Activated CD8-positive, alpha-beta memory T cell treated with anti-CD3 and anti-CD28 coated beads, Interleukin-2, amount 50 U/mL, for 1 hour (primary cell): ENCODE measurements around the gene CALML5.

ENCODE experiments used
- DNase-seq: peaks from one replicate; pipeline ENCODE4 v3.0.0-alpha.2; 2020; ENCODE audit errors: extremely low read depth

The CALML5 gene

GRCh38 chr10:5499493-5500140 is at the start of gene CALML5:
TSS of gene CALML5 (minus strand) at chr10:5499570. CDS start at chr10:5499438, 132 bp downstream.
- no peak for DNase-seq

GRCh38 chr10:5547931-5548660 is 48.7 kb upstream of the CALML5 start:
- no peak for DNase-seq

GRCh38 chr10:5547681-5547930 is 48.2 kb upstream of the CALML5 start:
- DNase-seq, result no peak

DNA sequence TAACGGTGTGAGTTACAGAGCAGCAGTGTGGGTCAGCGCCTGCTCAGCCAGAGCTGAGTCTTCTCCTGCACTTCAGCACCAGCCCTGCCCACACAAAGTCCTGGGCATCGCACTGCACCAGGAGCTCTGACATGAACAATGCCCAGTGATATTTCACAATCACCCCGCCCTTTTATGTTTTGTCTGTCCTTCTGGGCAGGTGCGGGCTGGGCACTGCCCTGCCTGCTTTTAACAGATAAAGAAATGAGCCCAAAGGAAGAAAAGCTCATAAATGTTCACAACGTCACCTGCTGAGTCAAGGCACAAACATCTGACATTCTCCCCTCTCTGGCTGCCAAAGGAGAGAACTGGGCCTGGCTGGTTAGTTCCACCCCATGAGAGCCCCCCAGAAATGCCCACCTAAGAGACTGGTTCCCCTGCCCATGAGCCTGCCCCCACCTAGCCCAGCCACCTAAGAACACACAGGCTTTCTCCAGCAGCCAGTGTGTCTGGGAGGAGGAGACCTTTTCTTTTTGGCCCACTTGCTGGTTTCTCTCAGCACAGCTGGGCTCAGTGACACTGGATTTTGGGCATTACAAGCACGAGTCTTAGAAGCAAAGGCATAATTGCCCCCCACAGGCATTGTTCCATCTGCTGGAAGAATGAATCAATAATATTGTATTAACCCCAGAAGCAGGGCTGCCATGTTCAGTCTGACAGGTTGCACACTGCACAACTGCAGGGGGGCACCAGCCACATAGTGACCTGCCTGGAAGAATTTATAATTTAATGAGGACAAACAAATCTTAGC is 47.7 kb upstream of the CALML5 start:
- no peak for DNase-seq

GRCh38 chr10:5545778-5546710 is 46.7 kb upstream of the CALML5 start:
- DNase-seq, result no peak

GRCh38 chr10:5545426-5545777 is 46.0 kb upstream of the CALML5 start:
- no peak for DNase-seq

- DNase-seq, result no peak
These were observed 45.6 kb upstream of the CALML5 start for GRCh38 chr10:5545011-5545410.

DNA sequence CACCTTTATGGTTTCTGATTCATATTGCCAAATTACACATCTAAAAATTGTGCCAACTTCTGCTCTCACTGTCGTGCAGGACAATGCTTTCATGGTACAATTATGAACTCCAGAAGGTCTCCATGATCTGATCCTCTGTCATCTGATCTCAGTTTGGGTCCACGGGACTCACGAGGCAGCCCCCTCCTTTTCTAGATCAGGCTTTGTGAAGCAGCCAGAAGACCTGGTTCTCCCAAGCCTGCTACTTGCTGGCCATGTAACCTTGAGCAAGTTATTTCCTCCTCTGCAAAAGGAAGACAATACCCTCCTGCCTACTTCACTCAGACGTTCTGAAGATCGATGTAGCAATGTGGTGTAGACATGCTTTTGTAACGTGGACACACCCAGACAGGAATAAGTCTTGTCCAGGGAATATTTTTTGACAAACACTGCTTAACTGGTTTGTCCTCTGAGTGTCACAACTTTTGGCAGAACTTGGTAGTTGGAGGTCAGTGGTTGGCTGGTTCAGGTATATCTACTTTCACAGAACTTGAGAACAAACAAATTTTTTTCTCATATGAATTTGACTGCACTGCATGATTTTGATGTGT is 44.9 kb upstream of the CALML5 start:
- no peak for DNase-seq

GRCh38 chr10:5543623-5544022 is 44.3 kb upstream of the CALML5 start:
- no peak for DNase-seq

DNA sequence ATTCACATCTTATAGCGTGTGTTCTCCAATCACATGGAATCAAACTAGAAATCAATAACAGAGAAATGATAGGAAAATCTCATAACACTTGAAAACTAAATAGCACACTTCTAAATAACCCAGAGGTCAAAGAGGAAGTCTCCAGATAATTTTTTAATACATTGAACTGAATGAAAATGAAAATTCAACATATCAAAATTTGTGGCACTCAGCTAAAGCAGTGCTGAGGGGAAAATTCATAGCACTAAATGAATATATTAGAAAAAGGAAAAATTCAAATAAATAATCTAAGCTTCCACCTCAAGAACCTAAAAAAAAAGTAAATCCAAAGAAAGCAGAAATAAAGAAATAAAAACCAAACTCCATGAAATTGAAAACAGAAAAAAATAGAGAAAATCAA is 42.7 kb upstream of the CALML5 start:
- no peak for DNase-seq

DNA sequence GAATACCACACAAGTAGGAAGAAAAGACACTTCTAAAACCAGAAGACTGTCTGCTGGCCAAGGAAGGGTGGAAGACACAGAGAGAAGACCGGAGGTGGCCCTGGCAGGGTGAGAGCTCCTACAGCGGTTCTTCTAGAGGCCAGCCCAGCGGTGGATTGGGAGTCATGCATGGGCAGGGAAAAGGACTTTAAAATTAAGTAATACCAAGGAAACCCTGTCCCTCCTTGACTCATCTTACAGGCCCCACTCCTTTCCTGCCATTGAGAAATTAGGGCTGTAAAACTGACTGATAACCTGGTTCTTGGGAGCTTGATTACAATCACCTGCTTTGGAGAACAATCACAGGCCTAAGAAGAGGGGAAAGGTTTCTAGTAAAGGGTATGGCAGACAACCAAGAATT is 41.5 kb upstream of the CALML5 start:
- DNase-seq, result no peak

DNA sequence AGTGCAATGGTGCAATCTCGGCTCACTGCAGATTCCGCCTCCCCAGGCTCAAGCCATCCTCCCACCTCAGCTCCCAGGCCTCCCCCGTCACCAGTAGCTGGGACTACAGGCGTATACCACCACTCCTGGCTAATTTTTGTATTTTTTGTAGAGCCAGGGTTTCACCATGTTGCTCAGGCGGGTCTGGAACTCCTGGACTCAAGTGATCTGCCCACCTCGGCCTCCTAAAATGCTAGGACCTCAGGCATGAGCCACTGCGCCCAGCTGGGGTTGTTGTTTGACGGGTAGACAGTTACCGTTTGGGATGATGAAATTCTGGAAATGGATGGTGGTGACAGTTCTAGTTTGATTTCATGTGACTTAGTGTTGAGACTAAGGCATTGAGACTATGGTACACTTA is 40.7 kb upstream of the CALML5 start:
- DNase-seq, result no peak

DNA sequence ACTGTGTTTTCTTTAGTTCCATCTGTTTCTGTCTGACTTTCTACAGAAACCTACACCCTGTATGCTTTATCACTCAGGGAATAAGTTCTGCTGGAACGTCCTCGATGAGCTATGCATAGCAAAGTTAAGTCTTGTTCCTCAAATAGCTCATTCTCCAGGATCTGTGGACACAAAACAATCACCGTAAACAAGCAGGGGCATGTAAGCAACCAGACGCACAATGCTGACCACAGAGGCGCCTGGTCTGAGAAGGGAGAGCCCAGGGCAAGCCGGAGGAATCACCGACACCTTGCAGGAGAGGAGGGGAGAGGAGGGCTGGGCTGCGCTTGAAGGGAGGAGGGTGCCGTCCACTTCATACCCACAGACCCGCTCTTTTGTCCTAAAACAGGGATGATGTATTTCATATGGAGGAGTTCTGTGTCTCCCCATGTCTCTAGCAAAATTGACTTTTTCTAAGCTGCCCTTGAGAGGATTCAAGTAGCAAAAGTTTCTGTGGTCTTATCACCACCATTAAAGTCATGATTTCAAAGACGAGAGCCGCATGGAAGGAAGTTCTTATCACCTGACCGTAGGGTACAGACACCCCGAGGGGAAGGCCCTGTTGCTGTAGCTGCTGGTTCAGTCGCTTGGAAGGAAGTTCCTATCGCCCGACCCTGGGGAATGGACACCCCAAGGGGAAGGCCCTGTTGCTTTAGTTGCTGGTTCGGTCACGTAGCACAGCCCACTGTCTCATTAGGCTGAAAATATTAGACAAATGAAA is 39.7 kb upstream of the CALML5 start:
- DNase-seq, result no peak

GRCh38 chr10:5538446-5538845 is 39.1 kb upstream of the CALML5 start:
- no peak for DNase-seq

DNA sequence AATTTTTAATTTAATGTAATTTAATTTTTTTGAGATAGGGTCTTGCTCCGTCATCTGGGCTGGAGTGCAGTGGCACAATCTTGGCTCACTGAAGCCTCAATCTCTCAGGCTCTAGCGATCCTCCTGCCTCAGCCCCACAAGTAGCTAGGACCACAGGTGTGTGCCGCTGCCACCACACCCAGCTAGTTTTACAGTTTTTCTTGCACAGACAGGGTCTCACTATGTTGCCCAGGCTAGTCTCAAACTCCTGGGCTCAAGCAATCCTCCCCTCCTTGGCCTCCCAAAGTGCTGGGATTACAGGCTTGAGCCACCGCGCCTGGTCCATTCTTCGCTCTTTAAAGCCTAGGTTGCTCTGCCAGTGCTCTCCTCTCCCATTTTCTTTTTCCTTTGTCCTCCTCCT is 38.3 kb upstream of the CALML5 start:
- no peak for DNase-seq

GRCh38 chr10:5536486-5537081 is 37.2 kb upstream of the CALML5 start:
- DNase-seq, result no peak

DNA sequence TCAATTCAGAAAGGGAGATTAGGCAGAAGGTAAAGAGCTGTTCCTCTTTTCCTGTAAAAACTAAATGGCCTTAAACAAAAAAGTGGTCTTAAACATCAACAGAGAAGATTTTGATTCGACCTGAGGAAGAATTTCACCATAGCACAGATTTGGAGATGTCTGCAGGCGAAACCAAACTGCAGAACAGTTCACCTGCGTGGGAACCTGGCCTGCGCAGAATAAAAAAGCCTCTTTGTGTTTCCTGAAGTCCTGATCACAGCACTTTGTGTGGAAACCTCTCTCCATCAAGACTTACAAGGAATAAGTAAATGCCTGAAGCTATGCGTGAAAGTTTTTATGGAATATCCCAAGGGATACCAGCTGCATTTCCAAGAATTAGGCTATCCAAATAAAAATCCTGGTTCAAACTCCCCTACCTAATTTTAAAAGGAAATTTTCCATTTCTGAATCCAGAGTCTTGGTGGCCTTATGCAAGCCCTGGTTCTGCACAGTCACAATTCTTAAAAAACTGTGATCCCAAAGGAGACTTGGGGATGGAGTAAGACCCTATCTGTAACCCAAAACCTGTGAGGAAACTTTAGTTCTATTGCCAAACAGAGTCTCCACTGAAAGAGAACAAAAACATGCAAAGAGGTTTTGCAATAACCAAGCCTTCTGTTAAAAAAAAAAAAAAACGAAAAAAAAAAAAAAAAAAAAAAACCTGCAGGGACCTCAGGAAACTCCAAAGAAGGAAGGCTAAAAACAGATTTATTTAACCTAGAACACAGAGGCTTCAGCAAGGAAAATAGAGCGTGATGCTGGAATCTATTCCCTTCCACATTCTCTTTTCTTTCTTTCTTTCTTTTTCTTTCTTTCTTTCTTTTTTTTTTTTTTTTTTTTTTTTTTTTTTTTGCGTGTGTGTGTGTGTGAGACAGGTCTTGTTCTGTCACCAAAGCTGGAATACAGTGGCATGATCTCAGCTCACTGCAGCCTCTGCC is 35.8 kb upstream of the CALML5 start:
- no peak for DNase-seq

DNA sequence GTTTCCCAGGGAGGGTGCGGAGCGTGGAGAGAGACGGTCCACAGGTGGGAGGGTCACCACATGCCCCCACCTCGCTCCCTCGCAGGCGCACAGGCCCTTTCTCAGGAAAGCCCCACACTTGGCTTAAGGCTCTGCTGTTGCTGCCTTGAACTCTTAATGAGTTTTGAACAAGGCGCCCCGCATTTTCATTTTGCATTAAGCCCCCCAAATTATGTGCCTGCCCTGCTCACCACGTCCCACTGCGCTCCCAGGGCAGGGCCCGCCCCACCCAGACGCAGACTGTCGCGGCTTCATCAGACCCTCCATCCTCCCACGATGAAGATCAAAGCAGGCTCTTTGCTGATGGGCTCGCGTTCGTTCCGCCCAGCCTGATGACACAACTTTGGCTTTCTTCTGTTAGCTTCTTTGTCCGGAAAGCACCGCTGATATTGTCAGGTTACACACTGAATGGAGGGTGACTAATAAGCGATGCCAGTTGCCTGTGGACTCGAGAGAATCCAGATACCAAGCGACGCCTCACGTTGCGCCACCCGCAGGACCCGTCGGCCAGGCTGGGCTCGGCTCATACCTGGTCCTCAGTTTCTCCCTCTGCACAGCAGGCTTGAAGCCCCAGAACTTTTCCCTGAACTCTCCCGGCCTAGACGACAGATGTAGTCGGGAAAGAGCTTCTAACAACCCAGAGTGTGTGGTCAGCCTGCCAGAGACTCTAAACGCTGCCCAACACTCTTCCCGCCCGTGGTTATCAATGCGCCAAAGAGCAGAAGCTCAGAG is 34.9 kb upstream of the CALML5 start:
- no peak for DNase-seq
